LNCAP (cell line): ENCODE results near the gene SENP3.

Source experiments
- CTCF ChIP-seq: fragments of 450-650 bp; IDR thresholded peaks from 2 replicates; pipeline ENCODE4 v1.5.1; 2017; ENCODE audit warnings: mild to moderate bottlenecking

Gene SENP3

GRCh38 chr17:7606280-7606679 is 44.6 kb downstream of the SENP3 start:
- TF ChIP-seq CTCF: no peak

- no peak for TF ChIP-seq CTCF
These were observed 48.9 kb downstream of the SENP3 start for GRCh38 chr17:7610641-7611040.

- no peak for TF ChIP-seq CTCF
These were observed 50.0 kb downstream of the SENP3 start for GRCh38 chr17:7611635-7612293.

- TF ChIP-seq CTCF: no peak
These were observed 50.5 kb downstream of the SENP3 start for GRCh38 chr17:7612294-7612640.

- TF ChIP-seq CTCF: no peak
These were observed 52.2 kb downstream of the SENP3 start for GRCh38 chr17:7613769-7614424.

- peak; percentile 40; the same call in 1 of the 2 replicates for TF ChIP-seq CTCF
These were observed 52.9 kb downstream of the SENP3 start, which contains the start of gene FXR2 for GRCh38 chr17:7614425-7615264. Gene FXR2, minus strand, starts transcription at chr17:7614897. Its CDS starts 365 bp downstream, at chr17:7614532.

- no peak for TF ChIP-seq CTCF
These were observed 53.6 kb downstream of the SENP3 start for GRCh38 chr17:7615265-7615747.
